Activated effector memory CD4-positive, alpha-beta T cell treated with anti-CD3 and anti-CD28 coated beads, Interleukin-2, amount 50 U/mL, for 16 hours (primary cell): ENCODE data around the gene CNTN5.
"Not testable (repeated sequence)": the region's sequence is repeated elsewhere in the genome, so short reads cannot be mapped to it uniquely, and the experiment has no call there.

ENCODE experiments used
- DNase-seq: peaks from one replicate; pipeline ENCODE4 v3.0.0-alpha.2; 2020

The CNTN5 gene

GRCh38 chr11:99279266-99279665, 258.5 kb downstream of the CNTN5 start:
- no peak for DNase-seq

GRCh38 chr11:99281331-99281730, 260.6 kb downstream of the CNTN5 start:
- DNase-seq: no peak

- DNase-seq: not testable (repeated sequence)
Measured at GRCh38 chr11:99297925-99298324, 277.2 kb downstream of the CNTN5 start.

- DNase-seq: no peak
Measured at GRCh38 chr11:99307510-99308088, 286.9 kb downstream of the CNTN5 start.

GRCh38 chr11:99311870-99312269, 291.1 kb downstream of the CNTN5 start:
- no peak for DNase-seq

- no peak for DNase-seq
Measured at GRCh38 chr11:99316776-99317520, 296.2 kb downstream of the CNTN5 start.

- no peak for DNase-seq
Measured at GRCh38 chr11:99320769-99321290, 300.1 kb downstream of the CNTN5 start.

GRCh38 chr11:99325847-99326246, 305.1 kb downstream of the CNTN5 start:
- DNase-seq: no peak

GRCh38 chr11:99327066-99327465, 306.3 kb downstream of the CNTN5 start:
- DNase-seq: no peak

GRCh38 chr11:99327527-99327926, 306.8 kb downstream of the CNTN5 start:
- no peak for DNase-seq

- no peak for DNase-seq
Measured at GRCh38 chr11:99333621-99334020, 312.9 kb downstream of the CNTN5 start.

- no peak for DNase-seq
Measured at GRCh38 chr11:99343117-99343516, 322.4 kb downstream of the CNTN5 start.

GRCh38 chr11:99349151-99349673, 328.5 kb downstream of the CNTN5 start:
- no peak for DNase-seq

GRCh38 chr11:99351624-99352023, 330.9 kb downstream of the CNTN5 start:
- DNase-seq: no peak

- DNase-seq: no peak
Measured at GRCh38 chr11:99352642-99353041, 331.9 kb downstream of the CNTN5 start.

- DNase-seq: no peak
Measured at GRCh38 chr11:99366546-99366945, 345.8 kb downstream of the CNTN5 start.

- no peak for DNase-seq
Measured at GRCh38 chr11:99368583-99368982, 347.8 kb downstream of the CNTN5 start.

GRCh38 chr11:99370549-99371216, 349.9 kb downstream of the CNTN5 start:
- no peak for DNase-seq

GRCh38 chr11:99371257-99371656, 350.5 kb downstream of the CNTN5 start:
- DNase-seq: no peak

- no peak for DNase-seq
Measured at GRCh38 chr11:99376463-99376862, 355.7 kb downstream of the CNTN5 start.

- no peak for DNase-seq
Measured at GRCh38 chr11:99383648-99384245, 363.0 kb downstream of the CNTN5 start.

- DNase-seq: no peak
Measured at GRCh38 chr11:99391245-99391644, 370.5 kb downstream of the CNTN5 start.

GRCh38 chr11:99406345-99406744, 385.6 kb downstream of the CNTN5 start:
- no peak for DNase-seq
